Superior temporal gyrus (tissue), 1 donor: ENCODE measurements around the gene RERE.
"Not testable (repeated sequence)": the region's sequence is repeated elsewhere in the genome, so short reads cannot be mapped to it uniquely, and the experiment has no call there.

Experiments used
- DNase-seq: peaks from one replicate; pipeline ENCODE4 v3.0.0-alpha.2; 2016; ENCODE audit errors: extremely low spot score

The RERE gene

GRCh38 chr1:8642114-8642513, 175.3 kb downstream of the RERE start:
- DNase-seq, result no peak

GRCh38 chr1:8641377-8641997, 176.0 kb downstream of the RERE start:
- DNase-seq, result peak; percentile 34

GRCh38 chr1:8640950-8641349, 176.5 kb downstream of the RERE start:
- DNase-seq, result no peak

GRCh38 chr1:8639148-8639547, 178.3 kb downstream of the RERE start:
- DNase-seq, result peak; percentile 51

GRCh38 chr1:8633741-8634501, 183.5 kb downstream of the RERE start:
- DNase-seq, result no peak

- DNase-seq, result peak; percentile 70
These were observed 185.3 kb downstream of the RERE start for GRCh38 chr1:8632102-8632501.

GRCh38 chr1:8631163-8631562, 186.3 kb downstream of the RERE start:
- DNase-seq, result no peak

- DNase-seq, result peak; percentile 81
These were observed 188.0 kb downstream of the RERE start for GRCh38 chr1:8629241-8630091.

- no peak for DNase-seq
These were observed 188.8 kb downstream of the RERE start for GRCh38 chr1:8628606-8629005.

- DNase-seq, result no peak
These were observed 189.7 kb downstream of the RERE start for GRCh38 chr1:8627728-8628127.

GRCh38 chr1:8625981-8626898, 191.2 kb downstream of the RERE start:
- DNase-seq, result no peak

- no peak for DNase-seq
These were observed 191.9 kb downstream of the RERE start for GRCh38 chr1:8625491-8625890.

- DNase-seq, result not testable (repeated sequence)
These were observed 193.7 kb downstream of the RERE start for GRCh38 chr1:8623651-8624192.

- DNase-seq, result not testable (repeated sequence)
These were observed 195.6 kb downstream of the RERE start for GRCh38 chr1:8621785-8622348.

GRCh38 chr1:8621034-8621582, 196.3 kb downstream of the RERE start:
- not testable (repeated sequence) for DNase-seq

GRCh38 chr1:8619917-8620502, 197.4 kb downstream of the RERE start:
- DNase-seq, result not testable (repeated sequence)

- DNase-seq, result not testable (repeated sequence)
These were observed 198.0 kb downstream of the RERE start for GRCh38 chr1:8619419-8619818.

- not testable (repeated sequence) for DNase-seq
These were observed 200.6 kb downstream of the RERE start for GRCh38 chr1:8616791-8617190.

- DNase-seq, result not testable (repeated sequence)
These were observed 205.6 kb downstream of the RERE start for GRCh38 chr1:8611634-8612515.
